Stomach (tissue), 9 donors: Measurements from ENCODE around the gene UGT1A8. TPM values are rescaled to one million over a fixed set of nuclear protein-coding genes. Genes with fewer than 3 reads are reported as not detected.

Experiments used
- DNase-seq, 2 donors: peaks; one replicate each; pipeline versions ENCODE4 v3.0.0 to v3.0.0-alpha.2; 2013 to 2019
- H3K27ac ChIP-seq, 5 donors: fragments of 200-600 bp in 4 of 5; sonication (generic) in 4 of 5; one replicate each; pipeline ENCODE4 v1.5.1; 2013 to 2019; ENCODE audit warnings: mild to moderate bottlenecking in 1 of 5, moderate library complexity in 1 of 5
- H3K27me3 ChIP-seq, 3 donors: fragments of 200-600 bp; sonication (generic); one replicate each; pipeline ENCODE4 v1.5.1; 2017 to 2019; ENCODE audit warnings: mixed run types in 1 of 3
- H3K36me3 ChIP-seq, 4 donors: fragments of 200-600 bp; sonication (generic); 1 replicate in 3 of 4; 2 replicates in 1 of 4; pipeline ENCODE4 v1.5.1; 2016 to 2019
- H3K4me1 ChIP-seq, 4 donors: fragments of 200-600 bp; sonication (generic); one replicate each; pipeline ENCODE4 v1.5.1; 2016 to 2019
- H3K4me3 ChIP-seq, 4 donors: fragments of 200-600 bp; sonication (generic) in 3 of 4; one replicate each; pipeline ENCODE4 v1.5.1; 2016 to 2019; ENCODE audit warnings: mild to moderate bottlenecking in 1 of 4
- H3K9me3 ChIP-seq, 4 donors: fragments of 200-600 bp; sonication (generic); one replicate each; pipeline ENCODE4 v1.5.1; 2016 to 2019
- EP300 ChIP-seq: sonication (generic); formaldehyde crosslinking; IDR thresholded peaks from one replicate; pipeline ENCODE4 v1.6.1; 2017; ENCODE audit warnings: antibody characterized with exemption
- POLR2A ChIP-seq, 4 donors: fragments of 450-650 bp; IDR thresholded peaks; one replicate each; pipeline ENCODE4 v1.6.1; 2016; ENCODE audit warnings: antibody characterized with exemption in 4 of 4, control low read depth in 2 of 4, mild to moderate bottlenecking in 1 of 4, moderate library complexity in 1 of 4
- POLR2AphosphoS5 ChIP-seq, 3 donors: sonication (generic); formaldehyde crosslinking; IDR thresholded peaks; one replicate each; pipeline ENCODE4 v1.6.1; 2016; ENCODE audit warnings: antibody characterized with exemption in 3 of 3
- WGBS, 5 donors: extraction: QIAGEN DNeasy Blood & Tissue Kit in 3 of 5; methylation state at CpG; one replicate each; pipeline versions ENCODE4 v1.1.5 to v1.1.7; 2013 to 2018; 5-methylcytosine and 5-hydroxymethylcytosine counted together
- intact Hi-C: fragments of 100-400 bp; cut with DNase I; formaldehyde crosslinking; loops from one replicate; pipeline ENCODE4 v1.15.1; 2023; ENCODE audit warnings: low total_unique reads
- polyA plus RNA-seq, 3 donors: library from polyadenylated mRNA; stranded (reverse); fragments of 200-250 nt; gene quantifications; one replicate each; pipeline ENCODE4 v1.2.3, GENCODE V29; 2013
- total RNA-seq, 5 donors: library from RNA; depleted of rRNA; stranded (reverse); fragments of >200 nt; gene quantifications; one replicate each; pipeline versions ENCODE4 v1.1.0 to v1.2.3, GENCODE V29; 2014 to 2016
- TF ChIP-seq, protein P1 (sequence below), 7 experiments: fragments of 450-650 bp in 4 of 7; fragments of 200-600 bp in 3 of 7; sonication (generic) in 3 of 7; IDR thresholded peaks; one replicate each; pipeline ENCODE4 v1.5.1; 2016 to 2019; ENCODE audit warnings: antibody characterized with exemption in 7 of 7, control low read depth in 2 of 7, mild to moderate bottlenecking in 1 of 7
- donor health status: healthy with polysubstance abuse.
- donor health status: Bipolar disorder and iron deficiency.
- donor health status: healthy.

The UGT1A8 gene
- total and polyA plus RNA-seq, 8 donors, result 2.3 to 7.2 TPM; not detected in 6

DNA sequence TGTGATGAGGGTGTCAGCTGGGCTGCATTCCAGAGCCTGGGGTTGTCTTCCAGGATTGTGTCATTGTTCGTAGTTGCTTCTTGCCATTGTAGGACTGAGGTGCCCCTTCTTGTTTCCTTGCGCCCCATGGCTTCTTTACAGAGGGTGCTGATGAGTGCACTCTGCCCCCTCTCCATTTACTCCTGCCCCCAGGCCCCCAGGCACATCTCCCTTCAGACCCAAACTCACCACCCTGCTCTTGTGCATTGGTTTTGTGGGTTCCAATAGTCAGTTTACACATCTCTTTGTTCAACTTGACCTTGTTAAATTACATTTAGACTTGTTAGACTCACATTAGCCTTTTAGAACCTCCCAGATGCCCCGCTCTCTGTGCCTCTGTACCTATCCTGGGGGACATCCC is 203.8 kb downstream of the UGT1A8 start:
- Histone ChIP-seq H3K36me3 (no peaks in the 10 kb centered on the region), H3K27me3 (no peaks in the 10 kb centered on the region), H3K27ac (no peak overlapping the region), H3K4me1 (no peaks in the 10 kb centered on the region), H3K9me3 (peaks cover 0 to 3% (median 0%) of the 10 kb centered on the region in 4 donors), H3K4me3 (no peak overlapping the region)
- intact Hi-C loops, result no loop called here
- 88 to 93% (median 90%) methylated on average over 3 of the region's 3 CpGs for WGBS, 5 donors
- DNase-seq, result no peak
- TF ChIP-seq, protein P1, sequence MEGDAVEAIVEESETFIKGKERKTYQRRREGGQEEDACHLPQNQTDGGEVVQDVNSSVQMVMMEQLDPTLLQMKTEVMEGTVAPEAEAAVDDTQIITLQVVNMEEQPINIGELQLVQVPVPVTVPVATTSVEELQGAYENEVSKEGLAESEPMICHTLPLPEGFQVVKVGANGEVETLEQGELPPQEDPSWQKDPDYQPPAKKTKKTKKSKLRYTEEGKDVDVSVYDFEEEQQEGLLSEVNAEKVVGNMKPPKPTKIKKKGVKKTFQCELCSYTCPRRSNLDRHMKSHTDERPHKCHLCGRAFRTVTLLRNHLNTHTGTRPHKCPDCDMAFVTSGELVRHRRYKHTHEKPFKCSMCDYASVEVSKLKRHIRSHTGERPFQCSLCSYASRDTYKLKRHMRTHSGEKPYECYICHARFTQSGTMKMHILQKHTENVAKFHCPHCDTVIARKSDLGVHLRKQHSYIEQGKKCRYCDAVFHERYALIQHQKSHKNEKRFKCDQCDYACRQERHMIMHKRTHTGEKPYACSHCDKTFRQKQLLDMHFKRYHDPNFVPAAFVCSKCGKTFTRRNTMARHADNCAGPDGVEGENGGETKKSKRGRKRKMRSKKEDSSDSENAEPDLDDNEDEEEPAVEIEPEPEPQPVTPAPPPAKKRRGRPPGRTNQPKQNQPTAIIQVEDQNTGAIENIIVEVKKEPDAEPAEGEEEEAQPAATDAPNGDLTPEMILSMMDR (IDR thresholded peaks at IDR 0.05), result no peak
- TF ChIP-seq POLR2A (IDR thresholded peaks at IDR 0.05), result no peak
- TF ChIP-seq EP300, result no peak
- no peak for TF ChIP-seq POLR2AphosphoS5 (IDR thresholded peaks at IDR 0.05)

DNA sequence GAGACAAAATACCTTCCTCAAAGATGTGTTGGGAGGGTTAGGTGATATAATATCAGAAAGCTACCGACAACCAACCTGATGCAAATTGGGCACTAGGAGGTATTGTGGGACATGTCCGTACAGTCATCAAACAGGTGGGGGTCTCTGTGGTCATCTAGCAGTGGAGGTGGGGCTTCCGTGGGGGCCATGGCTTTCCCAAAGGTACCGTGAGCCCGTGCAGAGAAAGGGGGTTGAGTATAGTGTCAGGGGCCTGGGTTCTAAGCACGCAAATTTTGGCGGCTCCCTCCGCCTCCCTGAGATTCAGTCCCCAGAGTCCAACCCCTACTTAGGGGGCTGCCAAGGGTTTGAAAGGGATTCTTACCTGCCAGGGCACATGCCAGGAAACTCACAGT is 204.3 kb downstream of the UGT1A8 start:
- Histone ChIP-seq H3K9me3 (peaks cover 0 to 8% (median 0%) of the 10 kb centered on the region in 4 donors), H3K4me3 (no peak overlapping the region), H3K36me3 (no peaks in the 10 kb centered on the region), H3K4me1 (no peaks in the 10 kb centered on the region), H3K27me3 (no peaks in the 10 kb centered on the region), H3K27ac (no peak overlapping the region)
- TF ChIP-seq EP300, result no peak
- no peak for TF ChIP-seq POLR2A (IDR thresholded peaks at IDR 0.05)
- no peak for TF ChIP-seq POLR2AphosphoS5 (IDR thresholded peaks at IDR 0.05)
- TF ChIP-seq, protein P1 (IDR thresholded peaks at IDR 0.05), result no peak
- DNase-seq, result no peak
- intact Hi-C loops, result no loop called here
- 86 to 96% (median 94%) methylated on average over 8 of the region's 8 CpGs for WGBS, 5 donors

DNA sequence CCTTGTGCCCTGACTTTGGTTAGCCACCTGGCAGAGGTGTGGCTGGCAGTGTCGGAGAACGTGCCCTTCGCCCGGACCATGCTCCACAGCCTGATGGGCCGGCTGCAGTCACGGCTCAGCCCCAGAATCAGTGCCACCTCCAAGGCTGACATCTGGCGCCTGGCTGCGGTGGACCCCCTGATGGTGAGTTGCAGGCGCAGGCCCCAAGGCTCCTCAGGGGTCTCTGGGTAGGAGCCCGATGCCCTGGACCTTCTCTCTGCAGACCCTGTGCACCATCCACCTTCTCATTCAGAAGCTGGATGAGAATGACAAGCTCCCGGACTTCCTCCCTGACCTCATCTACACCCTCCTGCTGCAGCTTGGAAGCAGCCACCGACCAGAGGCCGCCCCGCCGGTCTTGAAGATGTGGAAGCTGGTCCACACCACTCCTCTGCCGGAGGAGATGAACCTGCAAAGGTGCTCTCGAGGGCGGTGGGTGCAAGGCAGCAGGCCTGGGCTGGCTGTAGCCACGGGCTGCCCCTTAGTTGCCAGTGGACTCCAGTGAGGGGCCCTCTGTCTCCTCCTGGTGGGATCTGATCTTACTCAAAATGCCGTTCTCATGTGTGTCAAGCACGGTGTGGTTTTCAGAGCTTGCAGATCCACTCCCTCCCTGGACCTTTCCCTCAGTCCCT is 204.8 kb downstream of the UGT1A8 start:
- DNase-seq, result peak in 1 of 2 donors; percentile 23
- TF ChIP-seq EP300, result no peak
- TF ChIP-seq, protein P1 (IDR thresholded peaks at IDR 0.05), result no peak
- TF ChIP-seq POLR2AphosphoS5 (IDR thresholded peaks at IDR 0.05), result no peak
- no peak for TF ChIP-seq POLR2A (IDR thresholded peaks at IDR 0.05)
- H3K27ac ChIP-seq, result no peak overlapping the region
- no peaks in the 10 kb centered on the region for H3K27me3 ChIP-seq
- intact Hi-C loops, result no loop called here
- H3K4me3 ChIP-seq, result no peak overlapping the region
- H3K4me1 ChIP-seq, result no peaks in the 10 kb centered on the region
- H3K9me3 ChIP-seq, result peaks cover 0 to 8% (median 0%) of the 10 kb centered on the region in 4 donors
- H3K36me3 ChIP-seq, result no peaks in the 10 kb centered on the region
- WGBS, 5 donors, result 75 to 91% (median 78%) methylated on average over 9 to 21 of the region's 21 CpGs

Other genes starting within 250 kb of the UGT1A8 start
- gene USP40, start 50.9 kb upstream of the UGT1A8 start, total RNA-seq, result 100 to 1,000 TPM in 1 of 5 donors, 10 to 100 TPM in 4; 30.3 to 186 (median 34.5) TPM
- gene USP40, start 50.9 kb upstream of the UGT1A8 start, polyA plus RNA-seq, result 10 to 100 TPM; 14.5 to 22.7 (median 17.6) TPM
- gene UGT1A10, start 18.8 kb downstream of the UGT1A8 start, total RNA-seq, result 10 to 100 TPM in 1 of 5 donors, 1 to 10 TPM in 2, under 1 TPM in 1, not detected in 1; 0.45 to 32.7 (median 5.2) TPM
- 1 to 10 TPM; 1.8 to 2.5 (median 2.2) TPM for gene UGT1A10, start 18.8 kb downstream of the UGT1A8 start, polyA plus RNA-seq
- gene UGT1A9, start 54.3 kb downstream of the UGT1A8 start, total RNA-seq, result 1 to 10 TPM in 2 of 5 donors, under 1 TPM in 1, not detected in 2; 0.73 to 7.0 (median 3.9) TPM
- gene UGT1A9, start 54.3 kb downstream of the UGT1A8 start, polyA plus RNA-seq, result not detected
- gene UGT1A7, start 64.3 kb downstream of the UGT1A8 start, total RNA-seq, result 10 to 100 TPM in 1 of 5 donors, 1 to 10 TPM in 2, under 1 TPM in 1, not detected in 1; 0.45 to 37.1 (median 3.6) TPM
- 10 to 100 TPM in 1 of 3 donors, 1 to 10 TPM in 1, not detected in 1; 3.4 to 34.0 TPM for gene UGT1A7, start 64.3 kb downstream of the UGT1A8 start, polyA plus RNA-seq
- 100 to 1,000 TPM in 1 of 5 donors, 10 to 100 TPM in 4; 22.9 to 184 (median 30.6) TPM for gene UGT1A6, start 75.3 kb downstream of the UGT1A8 start, total RNA-seq
- 10 to 100 TPM in 1 of 3 donors, 1 to 10 TPM in 2; 3.5 to 12.8 (median 6.5) TPM for gene UGT1A6, start 75.3 kb downstream of the UGT1A8 start, polyA plus RNA-seq
- 10 to 100 TPM in 1 of 5 donors, 1 to 10 TPM in 1, under 1 TPM in 1, not detected in 2; 0.37 to 13.0 (median 1.7) TPM for gene UGT1A5, start 95.3 kb downstream of the UGT1A8 start, total RNA-seq
- gene UGT1A5, start 95.3 kb downstream of the UGT1A8 start, polyA plus RNA-seq, result not detected
- gene UGT1A4, start 101.1 kb downstream of the UGT1A8 start, total RNA-seq, result 1 to 10 TPM in 3 of 5 donors, under 1 TPM in 1, not detected in 1; 0.73 to 7.2 (median 3.9) TPM
- gene UGT1A4, start 101.1 kb downstream of the UGT1A8 start, polyA plus RNA-seq, result under 1 TPM in 1 of 3 donors, not detected in 2; 0.38 TPM
- 10 to 100 TPM in 1 of 5 donors, 1 to 10 TPM in 3, not detected in 1; 1.3 to 10.7 (median 7.8) TPM for gene UGT1A3, start 111.4 kb downstream of the UGT1A8 start, total RNA-seq
- not detected for gene UGT1A3, start 111.4 kb downstream of the UGT1A8 start, polyA plus RNA-seq
- gene UGT1A1, start 142.6 kb downstream of the UGT1A8 start, total RNA-seq, result 10 to 100 TPM in 1 of 5 donors, 1 to 10 TPM in 1, under 1 TPM in 2, not detected in 1; 0.73 to 73.0 (median 3.3) TPM
- under 1 TPM in 1 of 3 donors, not detected in 2; 0.43 TPM for gene UGT1A1, start 142.6 kb downstream of the UGT1A8 start, polyA plus RNA-seq
- 1 to 10 TPM in 1 of 5 donors, not detected in 4; 4.0 TPM for gene MROH2A, start 160.7 kb downstream of the UGT1A8 start, total RNA-seq
- 1 to 10 TPM in 2 of 3 donors, not detected in 1; 1.1 to 1.4 TPM for gene MROH2A, start 160.7 kb downstream of the UGT1A8 start, polyA plus RNA-seq
- 10 to 100 TPM in 1 of 5 donors, 1 to 10 TPM in 4; 2.0 to 28.3 (median 3.3) TPM for gene HJURP, start 236.9 kb downstream of the UGT1A8 start, total RNA-seq
- gene HJURP, start 236.9 kb downstream of the UGT1A8 start, polyA plus RNA-seq, result 1 to 10 TPM; 1.2 to 6.6 (median 2.7) TPM